Pancreas (tissue), 10 donors: ENCODE data around the gene MFSD2A. TPM values are rescaled to one million over a fixed set of nuclear protein-coding genes. Genes with fewer than 3 reads are reported as not detected.
A peak's percentile ranks its signal among the peaks of the same experiment; 100 is the strongest.
"Not testable (repeated sequence)": the region's sequence is repeated elsewhere in the genome, so short reads cannot be mapped to it uniquely, and the experiment has no call there.

Experiments
- ATAC-seq, 4 donors: fragments of 200-7000 bp; cut with Tn5 transposase; one replicate each; pipeline versions ENCODE4 v1.8.0 to v1.9.1; 2020; ENCODE audit warnings: mild to moderate bottlenecking in 4 of 4, moderate library complexity in 4 of 4
- DNase-seq, 6 donors: peaks; one replicate each; pipeline ENCODE4 v3.0.0-alpha.2; 2020
- FAIRE-seq: peaks from 2 replicates; lab custom pipeline; 2012; peaks lifted over from hg19 to GRCh38; lab: Jason Lieb, UNC
- H3K27ac ChIP-seq, 4 donors: fragments of 200-600 bp; sonication (generic); 1 replicate in 3 of 4; 2 replicates in 1 of 4; pipeline versions ENCODE4 v1.5.0 to v1.8.0; 2020
- H3K27me3 ChIP-seq, 4 donors: fragments of 200-600 bp; one replicate each; pipeline ENCODE4 v1.8.0; 2021
- H3K36me3 ChIP-seq, 3 donors: fragments of 200-600 bp; sonication (generic) in 1 of 3; one replicate each; pipeline versions ENCODE4 v1.5.0 to v1.8.0; 2020 to 2021
- H3K4me1 ChIP-seq, 3 donors: fragments of 200-600 bp; one replicate each; pipeline ENCODE4 v1.8.0; 2021
- H3K4me3 ChIP-seq, 4 donors: fragments of 200-600 bp; sonication (generic) in 2 of 4; one replicate each; pipeline versions ENCODE4 v1.5.0 to v1.8.0; 2020 to 2021
- H3K9me3 ChIP-seq, 4 donors: fragments of 200-600 bp; one replicate each; pipeline ENCODE4 v1.8.0; 2021
- CTCF ChIP-seq, 4 donors: fragments of 200-600 bp; sonication (generic) in 3 of 4; IDR thresholded peaks; one replicate each; pipeline versions ENCODE4 v1.5.0 to v1.8.0; 2021; ENCODE audit warnings: antibody characterized with exemption in 4 of 4
- WGBS, 2 donors: extraction: QIAGEN DNeasy Blood & Tissue Kit; methylation state at CpG; one replicate each; pipeline ENCODE4 v1.1.7; 2013; 5-methylcytosine and 5-hydroxymethylcytosine counted together
- intact Hi-C, 3 donors: fragments of 100-400 bp; cut with DNase I; formaldehyde crosslinking; loops; one replicate each; pipeline versions ENCODE4 v1.11.1 to v1.14.2; 2022
- polyA plus RNA-seq, 2 donors: library from polyadenylated mRNA; stranded (reverse); fragments of 200-250 nt; gene quantifications; one replicate each; pipeline ENCODE4 v1.2.3, GENCODE V29; 2013
- total RNA-seq, 6 donors: library from RNA; stranded (reverse); fragmentation: NEBNext Ultra II Directional in 4 of 6; extraction: Animal tissue kit (Norgen Biotek cat#: 25700) in 4 of 6; gene quantifications; one replicate each; pipeline versions ENCODE4 v1.2.1 to v1.2.4, GENCODE V29; 2021 to 2023
- donor health status: healthy with polysubstance abuse.
- donor health status: DM: no; HTN: no; CAD: no; lungs with moderate emphysema.
- donor health status: DM: no; HTN: no; CAD: no.
- donor health status: control.
- donor health status: control.
- donor health status: Bipolar disorder and iron deficiency.
- donor health status: DM: yes; HTN: yes; CAD: no.
- donor health status: DM: no; HTN: no; CAD: no.
- donor health status: DM: no; HTN: no; CAD: no.
- donor health status: DM: yes; HTN: yes; CAD: no.

Gene MFSD2A
- total and polyA plus RNA-seq, 8 donors: 0.16 to 1.0 (median 0.47) TPM; not detected in 1

DNA sequence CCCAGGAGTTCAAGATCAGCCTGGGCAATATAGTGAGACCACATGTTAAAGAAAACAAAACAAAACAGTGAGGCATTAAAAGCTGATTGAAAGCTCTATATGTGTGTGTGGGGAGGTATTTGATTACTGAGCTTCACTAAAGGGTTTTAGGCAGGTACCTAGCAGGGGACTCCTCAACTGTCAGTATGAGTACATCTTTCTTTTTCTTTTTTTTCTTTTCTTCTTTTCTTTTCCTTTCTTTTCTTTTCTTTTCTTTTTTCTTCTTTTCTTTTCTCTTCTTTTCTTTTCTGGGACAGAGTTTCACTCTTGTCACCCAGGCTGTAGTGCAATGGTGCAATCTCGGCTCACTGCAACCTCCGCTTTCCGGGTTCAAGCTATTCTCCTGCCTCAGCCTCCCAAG lies 44.7 kb upstream of the MFSD2A start:
- DNase-seq (no peak), FAIRE-seq (no peak), ATAC-seq (no peak)
- H3K36me3 ChIP-seq: no peaks in the 10 kb centered on the region
- H3K4me3 ChIP-seq: no peak overlapping the region
- TF ChIP-seq CTCF (IDR thresholded peaks at IDR 0.05): no peak
- intact Hi-C loops: loop anchor here in 1 of 3 donors (10.0 kb wide), 1 partner anchor 55 kb away; no protein-coding TSS in a partner anchor
- H3K27me3 ChIP-seq: no peaks in the 10 kb centered on the region
- no peaks in the 10 kb centered on the region for H3K9me3 ChIP-seq
- 94 to 95% methylated on average over 3 of the region's 3 CpGs for WGBS, 2 donors
- H3K27ac ChIP-seq: no peak overlapping the region
- H3K4me1 ChIP-seq: no peaks in the 10 kb centered on the region

DNA sequence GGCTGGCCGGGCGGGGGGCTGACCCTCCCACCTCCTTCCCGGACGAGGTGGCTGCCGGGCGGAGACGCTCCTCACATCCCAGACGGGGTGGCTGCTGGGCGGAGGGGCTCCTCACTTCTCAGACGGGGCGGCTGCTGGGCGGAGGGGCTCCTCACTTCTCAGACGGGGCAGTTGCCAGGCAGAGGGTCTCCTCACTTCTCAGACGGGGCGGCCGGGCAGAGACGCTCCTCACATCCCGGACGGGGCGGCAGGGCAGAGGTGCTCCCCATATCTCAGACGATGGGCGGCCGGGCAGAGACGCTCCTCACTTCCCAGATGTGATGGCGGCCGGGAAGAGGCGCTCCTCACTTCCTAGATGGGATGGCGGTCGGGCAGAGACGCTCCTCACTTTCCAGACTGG lies 41.8 kb upstream of the MFSD2A start:
- FAIRE-seq, DNase-seq, ATAC-seq, H3K9me3 ChIP-seq, H3K27ac ChIP-seq, H3K4me3 ChIP-seq, H3K4me1 ChIP-seq, H3K27me3 ChIP-seq, H3K36me3 ChIP-seq: not testable (repeated sequence)
- intact Hi-C loops: loop anchor here in 1 of 3 donors (10.0 kb wide), 1 partner anchor 52 kb away; no protein-coding TSS in a partner anchor
- 83 to 85% methylated on average over 13 to 30 of the region's 30 CpGs for WGBS, 2 donors

DNA sequence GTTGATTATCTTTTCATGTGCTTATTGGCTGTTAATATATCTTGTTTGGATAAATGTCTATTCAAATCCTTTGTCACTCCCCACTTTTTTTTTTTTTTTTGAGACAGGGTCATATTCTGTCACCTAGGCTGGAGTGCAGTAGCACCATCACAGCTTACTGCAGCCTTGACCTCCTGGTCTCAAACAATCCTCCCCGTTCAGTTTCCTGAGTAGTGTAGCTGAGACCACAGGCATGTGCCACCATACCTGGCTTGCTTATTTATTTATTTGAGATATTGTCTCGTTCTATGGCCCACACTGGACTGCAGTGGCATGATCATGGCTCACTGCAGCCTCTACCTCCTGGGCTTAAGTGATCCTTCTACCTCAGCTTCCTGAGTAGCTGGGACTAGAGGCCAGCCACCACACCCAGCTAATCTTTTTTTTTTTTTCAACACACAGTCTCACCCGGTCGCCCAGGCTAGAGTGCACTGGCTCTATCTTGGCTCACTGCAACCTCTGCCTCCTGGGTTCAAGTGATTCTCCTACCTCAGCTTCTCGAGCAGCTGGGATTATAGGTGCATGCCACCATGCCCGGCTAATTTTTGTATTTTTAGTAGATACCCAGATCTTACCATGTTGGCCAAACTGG lies 39.3 kb upstream of the MFSD2A start:
- H3K27me3 ChIP-seq: no peaks in the 10 kb centered on the region
- 76 to 78% methylated on average over 6 of the region's 6 CpGs for WGBS, 2 donors
- no peaks in the 10 kb centered on the region for H3K9me3 ChIP-seq
- DNase-seq (no peak), FAIRE-seq (no peak), ATAC-seq (no peak)
- no peaks in the 10 kb centered on the region for H3K4me1 ChIP-seq
- H3K27ac ChIP-seq: no peak overlapping the region
- intact Hi-C loops: loop anchor here in 2 of 3 donors (5.0 to 10.0 kb wide), 2 partner anchors 49 to 62 kb away; no protein-coding TSS in a partner anchor
- no peak for TF ChIP-seq CTCF (IDR thresholded peaks at IDR 0.05)
- no peak overlapping the region for H3K4me3 ChIP-seq
- H3K36me3 ChIP-seq: no peaks in the 10 kb centered on the region

- no peak for TF ChIP-seq CTCF (IDR thresholded peaks at IDR 0.05)
- no peaks in the 10 kb centered on the region for H3K36me3 ChIP-seq
- FAIRE-seq: no peak
- intact Hi-C loops: loop anchor here (2.0 to 10.0 kb wide), 3 partner anchors 47 to 59 kb away; no protein-coding TSS in a partner anchor
- no peaks in the 10 kb centered on the region for H3K27me3 ChIP-seq
- no peak for DNase-seq
- ATAC-seq: no peak
- 89 to 95% methylated on average over 2 of the region's 2 CpGs for WGBS, 2 donors
- no peak overlapping the region for H3K27ac ChIP-seq
- H3K9me3 ChIP-seq: no peaks in the 10 kb centered on the region
- no peaks in the 10 kb centered on the region for H3K4me1 ChIP-seq
- no peak overlapping the region for H3K4me3 ChIP-seq
Measured at GRCh38 chr1:39917825-39918224, 37.1 kb upstream of the MFSD2A start.

- Histone ChIP-seq H3K27me3 (no peaks in the 10 kb centered on the region), H3K4me1 (no peaks in the 10 kb centered on the region), H3K36me3 (no peaks in the 10 kb centered on the region), H3K4me3 (no peak overlapping the region), H3K27ac (no peak overlapping the region), H3K9me3 (no peaks in the 10 kb centered on the region)
- ATAC-seq: peak; percentile 95 to 100 (median 99)
- TF ChIP-seq CTCF (IDR thresholded peaks at IDR 0.05): peak; percentile 30 to 59 (median 49)
- peak in 2 of 6 donors; percentile 35 to 55 for DNase-seq
- no peak for FAIRE-seq
- WGBS, 2 donors: 15 to 16% methylated on average over 3 of the region's 3 CpGs
- intact Hi-C loops: loop anchor here (2.0 to 10.0 kb wide), 3 partner anchors 45 to 58 kb away; no protein-coding TSS in a partner anchor
Measured at GRCh38 chr1:39919545-39919944, 35.4 kb upstream of the MFSD2A start.
